ENCODE data around the gene TAGLN2.
"Not testable (repeated sequence)": the region's sequence is repeated elsewhere in the genome, so short reads cannot be mapped to it uniquely, and the experiment has no call there.

The TAGLN2 gene

DNA sequence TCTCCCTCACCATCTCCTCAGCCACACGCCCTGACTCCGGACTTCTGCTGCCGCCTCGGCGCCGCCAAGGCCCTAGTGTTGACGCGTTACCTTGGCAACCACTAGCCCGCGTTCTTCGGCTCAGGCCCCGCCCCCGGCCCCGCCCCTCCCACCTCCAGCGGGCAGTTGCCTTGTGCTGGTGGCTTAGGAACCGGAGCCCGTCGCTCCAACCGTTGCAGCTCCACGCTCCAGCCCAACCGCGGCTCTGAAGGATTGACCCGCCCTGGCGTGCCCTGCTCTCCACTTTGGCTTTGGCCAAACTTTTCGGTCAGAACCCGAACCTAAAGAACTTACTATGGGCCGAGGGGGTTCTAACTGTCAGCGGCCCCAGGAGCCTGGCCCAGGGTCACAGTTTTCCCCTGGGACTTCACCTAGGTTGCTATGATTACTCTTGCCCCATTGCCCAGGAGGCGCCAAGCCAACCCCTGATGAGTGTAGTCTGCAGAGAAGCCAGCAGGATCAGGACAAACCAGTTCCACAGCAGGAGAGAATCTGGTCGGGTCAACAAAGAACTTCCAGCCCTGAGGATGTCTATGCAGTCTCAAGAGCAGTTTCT lies 25.1 kb downstream of the TAGLN2 start, which contains the start of gene CFAP45:
Gene CFAP45, minus strand, starts transcription at position 80 of the 595 bp plus-strand sequence. Its CDS starts 67 bp downstream, at position 13.
- no peak for DNase-seq (ENCODE audit: extremely low read depth, low read depth)
- no peak within 1 kb of the TSS for H3K4me3 ChIP-seq (replicated peaks; ENCODE audit: low read depth, low read length)
- TF ChIP-seq CTCF (IDR thresholded peaks at IDR 0.05; ENCODE audit: low read depth, low read length, missing control alignments): no peak

- not testable (repeated sequence) for DNase-seq (ENCODE audit: extremely low read depth, low read depth); H3K4me3 ChIP-seq (replicated peaks; ENCODE audit: low read depth, low read length)
These were observed 25.7 kb downstream of the TAGLN2 start for GRCh38 chr1:159899634-159900033.

DNA sequence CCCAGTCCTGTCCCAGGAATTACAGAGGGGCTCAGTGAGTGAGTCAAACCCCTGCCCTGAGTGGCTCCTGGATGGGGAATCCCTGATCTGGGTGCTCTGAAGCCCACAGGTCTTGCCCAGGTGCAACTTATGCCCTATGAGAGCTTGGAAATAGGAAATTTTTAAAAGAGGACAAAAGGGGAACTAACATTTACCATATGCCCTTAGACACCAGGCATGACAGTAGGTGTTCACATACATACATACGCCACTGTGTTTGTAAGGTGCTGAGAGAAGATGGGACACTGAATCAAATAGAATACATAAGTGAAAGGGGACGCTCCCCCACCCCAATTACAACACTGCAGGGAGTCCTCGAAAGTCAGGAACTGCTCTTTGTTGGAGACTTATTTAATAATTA lies 26.8 kb downstream of the TAGLN2 start:
- DNase-seq (ENCODE audit: extremely low read depth, low read depth): no peak
- no peak for TF ChIP-seq CTCF (IDR thresholded peaks at IDR 0.05; ENCODE audit: low read depth, low read length, missing control alignments)
- no peak overlapping the region for H3K4me3 ChIP-seq (replicated peaks; ENCODE audit: low read depth, low read length)

DNA sequence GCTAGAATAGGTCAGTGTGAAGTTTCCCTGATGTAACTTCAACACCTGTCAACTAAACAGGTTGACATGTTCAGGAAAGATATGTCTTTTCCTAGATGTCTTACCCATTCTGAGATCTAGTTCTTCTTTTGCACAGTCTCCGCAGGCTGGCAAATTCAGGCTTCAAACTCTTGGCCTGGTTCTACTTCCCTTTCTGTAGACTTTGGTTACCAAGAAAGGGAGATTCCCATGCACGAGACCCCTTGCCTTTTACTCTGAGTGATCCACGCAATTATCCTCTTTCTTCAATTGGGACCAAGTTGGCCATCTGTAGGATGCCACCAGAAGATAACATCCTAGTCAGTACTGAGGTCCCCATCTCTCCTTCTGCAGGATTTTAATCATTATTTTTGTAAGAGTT lies 27.3 kb downstream of the TAGLN2 start:
- no peak for TF ChIP-seq CTCF (IDR thresholded peaks at IDR 0.05; ENCODE audit: low read depth, low read length, missing control alignments)
- H3K4me3 ChIP-seq (replicated peaks; ENCODE audit: low read depth, low read length): no peak overlapping the region
- DNase-seq (ENCODE audit: extremely low read depth, low read depth): no peak

DNA sequence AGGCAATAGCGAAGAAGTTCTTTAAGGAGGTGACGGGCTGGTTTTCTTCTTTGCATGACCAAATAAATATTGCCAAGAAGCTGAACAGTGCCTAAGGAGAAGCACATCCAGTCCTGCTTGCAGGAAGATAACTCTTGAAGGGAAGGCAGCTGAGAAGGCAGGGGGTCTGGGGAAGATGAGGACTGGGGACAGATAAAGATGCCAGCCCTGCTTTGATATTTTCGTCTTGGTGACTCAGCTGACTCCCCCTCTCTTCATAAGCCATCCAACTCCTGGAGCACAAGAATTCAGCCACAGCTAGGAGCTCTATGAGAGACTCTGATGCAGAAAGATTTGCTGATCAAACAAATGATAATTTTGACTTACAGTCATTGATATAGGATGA lies 28.8 kb downstream of the TAGLN2 start:
- no peak overlapping the region for H3K4me3 ChIP-seq (replicated peaks; ENCODE audit: low read depth, low read length)
- no peak for DNase-seq (ENCODE audit: extremely low read depth, low read depth)
- no peak for TF ChIP-seq CTCF (IDR thresholded peaks at IDR 0.05; ENCODE audit: low read depth, low read length, missing control alignments)

DNA sequence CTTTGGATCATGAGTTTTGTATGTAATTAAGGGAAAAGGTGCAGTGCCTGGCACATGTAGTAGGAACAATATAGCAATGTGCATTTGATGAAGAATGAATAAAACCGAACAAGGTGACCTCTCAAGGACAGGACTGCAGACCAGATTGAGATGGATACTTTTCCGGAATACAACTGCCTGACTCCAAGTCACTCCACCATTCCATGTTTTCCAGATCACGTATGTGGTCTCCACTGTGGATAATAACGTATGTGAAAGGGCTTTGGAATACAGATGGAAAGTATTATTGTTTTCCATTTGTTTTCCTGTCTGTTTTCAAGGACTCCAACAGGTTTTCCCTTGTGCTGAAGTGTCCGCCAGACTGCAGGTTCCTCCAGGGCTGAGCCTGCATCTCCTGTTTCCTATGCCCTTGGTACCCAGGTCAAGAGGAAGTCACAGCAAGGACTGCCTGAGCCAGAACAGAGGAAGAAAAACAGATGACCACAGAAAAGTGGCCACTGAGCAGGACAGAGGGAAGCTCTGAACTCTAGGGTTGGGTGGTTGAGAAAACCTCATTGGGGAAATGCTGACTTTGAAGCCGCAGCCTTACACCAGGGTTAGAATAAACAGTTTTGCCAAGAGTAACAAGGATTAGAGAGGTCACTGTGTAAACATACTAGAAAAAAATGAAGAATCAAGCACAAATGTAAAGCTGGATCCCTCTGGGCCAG lies 29.3 kb downstream of the TAGLN2 start:
- DNase-seq (ENCODE audit: extremely low read depth, low read depth): no peak

More for the DNA sequence above, 29.3 kb downstream of the TAGLN2 start:
- no peak overlapping the region for H3K4me3 ChIP-seq (replicated peaks; ENCODE audit: low read depth, low read length)
- TF ChIP-seq CTCF (IDR thresholded peaks at IDR 0.05; ENCODE audit: low read depth, low read length, missing control alignments): no peak
